Gastroesophageal sphincter (tissue), 4 donors: ENCODE results near the gene CBFA2T2. TPM values are rescaled to one million over a fixed set of nuclear protein-coding genes. Genes with fewer than 3 reads are reported as not detected.

ENCODE experiments used
- ATAC-seq: fragments of 150-250 bp; one replicate; pipeline ENCODE4 v1.9.1; 2016; ENCODE audit warnings: mild to moderate bottlenecking, moderate library complexity
- H3K27ac ChIP-seq, 4 donors: fragments of 200-600 bp; sonication (generic) in 3 of 4; 1 replicate in 3 of 4; 2 replicates in 1 of 4; pipeline ENCODE4 v1.5.1; 2016 to 2019
- H3K27me3 ChIP-seq: fragments of 200-600 bp; sonication (generic); one replicate; pipeline ENCODE4 v1.5.1; 2019
- H3K36me3 ChIP-seq, 2 donors: fragments of 200-600 bp; sonication (generic); one replicate each; pipeline ENCODE4 v1.5.1; 2019; ENCODE audit warnings: control low read depth in 1 of 2
- H3K4me1 ChIP-seq, 3 donors: fragments of 200-600 bp; sonication (generic); 1 replicate in 2 of 3; 2 replicates in 1 of 3; pipeline ENCODE4 v1.5.1; 2016 to 2019; ENCODE audit warnings: control low read depth in 2 of 3
- H3K4me3 ChIP-seq, 2 donors: fragments of 200-600 bp; sonication (generic); one replicate each; pipeline ENCODE4 v1.5.1; 2019; ENCODE audit warnings: mild to moderate bottlenecking in 1 of 2, moderate library complexity in 1 of 2
- H3K9me3 ChIP-seq, 3 donors: fragments of 200-600 bp; sonication (generic); one replicate each; pipeline ENCODE4 v1.5.1; 2017 to 2019; ENCODE audit warnings: control low read depth in 2 of 3
- EP300 ChIP-seq: sonication (generic); formaldehyde crosslinking; IDR thresholded peaks from one replicate; pipeline ENCODE4 v1.6.1; 2017; ENCODE audit warnings: antibody characterized with exemption, mild to moderate bottlenecking
- POLR2A ChIP-seq, 2 donors: fragments of 450-650 bp; IDR thresholded peaks; one replicate each; pipeline ENCODE4 v1.6.1; 2017; ENCODE audit warnings: antibody characterized with exemption in 2 of 2, mild to moderate bottlenecking in 2 of 2, moderate library complexity in 1 of 2
- POLR2AphosphoS5 ChIP-seq: sonication (generic); formaldehyde crosslinking; IDR thresholded peaks from one replicate; pipeline ENCODE4 v1.6.1; 2017; ENCODE audit warnings: antibody characterized with exemption
- WGBS, 2 donors: methylation state at CpG; one replicate each; pipeline ENCODE4 v1.1.5; 2018; ENCODE audit warnings: low coverage in 1 of 2; 5-methylcytosine and 5-hydroxymethylcytosine counted together
- total RNA-seq, 4 donors: library from RNA; depleted of rRNA; stranded (reverse); fragments of >200 nt; gene quantifications; one replicate each; pipeline ENCODE4 v1.1.0, GENCODE V29; 2016
- TF ChIP-seq, protein P1 (sequence below), 4 experiments: fragments of 200-600 bp in 2 of 4; fragments of 450-650 bp in 2 of 4; sonication (generic) in 1 of 4; IDR thresholded peaks; one replicate each; pipeline ENCODE4 v1.5.1; 2017 to 2019; ENCODE audit warnings: antibody characterized with exemption in 4 of 4, mild to moderate bottlenecking in 2 of 4, moderate library complexity in 2 of 4

The CBFA2T2 gene
- total RNA-seq, 4 donors from 2014 or later, result 11.1 to 17.4 (median 14.2) TPM

DNA sequence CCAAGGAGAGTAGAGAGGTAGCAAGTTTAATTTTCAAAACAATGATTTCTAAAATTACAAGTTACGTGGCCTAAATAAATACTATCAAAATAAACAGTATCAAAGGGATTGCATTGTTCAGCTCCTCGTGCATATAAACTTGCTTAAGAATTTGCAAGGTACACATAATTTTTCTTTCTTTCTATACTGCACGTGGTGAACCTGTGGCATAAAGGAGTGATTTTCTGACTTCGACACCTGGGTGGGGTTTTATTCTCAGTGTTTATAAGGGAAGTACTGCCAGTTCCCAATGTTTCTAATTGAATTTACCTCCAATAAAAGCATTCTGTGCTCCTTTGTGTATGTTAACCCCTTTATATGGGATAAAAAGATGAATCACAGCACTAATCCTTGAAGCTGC is 122.1 kb downstream of the CBFA2T2 start:
- H3K9me3 ChIP-seq, result no peaks in the 10 kb centered on the region
- peaks cover 0 to 96% of the 10 kb centered on the region in 2 donors for H3K36me3 ChIP-seq
- H3K4me1 ChIP-seq, result no peaks in the 10 kb centered on the region
- no peaks in the 10 kb centered on the region for H3K27me3 ChIP-seq
- no peak overlapping the region for H3K27ac ChIP-seq
- no peak for ATAC-seq
- WGBS, 2 donors, result 49 to 54% methylated on average over 4 of the region's 4 CpGs
- no peak overlapping the region for H3K4me3 ChIP-seq
- TF ChIP-seq POLR2A (IDR thresholded peaks at IDR 0.05) (no peak), POLR2AphosphoS5 (no peak), EP300 (no peak)
- TF ChIP-seq, protein P1, sequence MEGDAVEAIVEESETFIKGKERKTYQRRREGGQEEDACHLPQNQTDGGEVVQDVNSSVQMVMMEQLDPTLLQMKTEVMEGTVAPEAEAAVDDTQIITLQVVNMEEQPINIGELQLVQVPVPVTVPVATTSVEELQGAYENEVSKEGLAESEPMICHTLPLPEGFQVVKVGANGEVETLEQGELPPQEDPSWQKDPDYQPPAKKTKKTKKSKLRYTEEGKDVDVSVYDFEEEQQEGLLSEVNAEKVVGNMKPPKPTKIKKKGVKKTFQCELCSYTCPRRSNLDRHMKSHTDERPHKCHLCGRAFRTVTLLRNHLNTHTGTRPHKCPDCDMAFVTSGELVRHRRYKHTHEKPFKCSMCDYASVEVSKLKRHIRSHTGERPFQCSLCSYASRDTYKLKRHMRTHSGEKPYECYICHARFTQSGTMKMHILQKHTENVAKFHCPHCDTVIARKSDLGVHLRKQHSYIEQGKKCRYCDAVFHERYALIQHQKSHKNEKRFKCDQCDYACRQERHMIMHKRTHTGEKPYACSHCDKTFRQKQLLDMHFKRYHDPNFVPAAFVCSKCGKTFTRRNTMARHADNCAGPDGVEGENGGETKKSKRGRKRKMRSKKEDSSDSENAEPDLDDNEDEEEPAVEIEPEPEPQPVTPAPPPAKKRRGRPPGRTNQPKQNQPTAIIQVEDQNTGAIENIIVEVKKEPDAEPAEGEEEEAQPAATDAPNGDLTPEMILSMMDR (IDR thresholded peaks at IDR 0.05), result no peak

DNA sequence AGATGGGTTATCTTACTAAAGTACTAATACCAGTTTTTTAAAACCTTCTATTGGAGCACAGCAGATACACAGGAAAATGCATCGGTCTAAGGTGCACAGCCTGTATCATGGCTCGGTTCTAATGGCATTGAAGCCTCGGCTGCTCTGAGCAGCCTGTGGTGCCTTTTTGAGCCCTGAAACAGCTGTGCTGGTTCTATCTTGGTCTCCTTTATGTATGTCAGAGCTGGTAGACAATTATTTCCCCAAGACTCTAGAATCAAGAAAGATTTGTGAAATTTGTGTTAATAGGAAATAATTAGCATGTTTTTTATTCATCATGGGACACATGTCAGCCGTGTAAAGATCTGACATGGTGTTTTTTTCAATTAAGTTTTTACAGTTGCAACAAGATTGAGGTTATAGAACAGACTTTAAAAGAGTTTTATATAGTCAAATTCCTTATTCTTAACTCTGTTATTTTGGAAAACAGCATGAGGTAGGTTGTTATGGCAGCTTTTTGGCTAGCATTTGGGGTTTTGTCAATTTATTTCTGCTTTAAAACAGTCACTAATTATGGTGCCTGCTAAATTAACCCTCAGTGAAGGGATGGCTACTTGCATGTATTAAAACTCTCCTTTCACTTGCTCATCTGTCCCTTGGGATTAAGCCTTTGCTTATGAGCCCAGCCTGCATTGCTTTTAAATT is 132.0 kb downstream of the CBFA2T2 start:
- no peak for ATAC-seq
- Histone ChIP-seq H3K27ac (no peak overlapping the region), H3K9me3 (no peaks in the 10 kb centered on the region), H3K4me1 (no peaks in the 10 kb centered on the region), H3K4me3 (no peak overlapping the region), H3K36me3 (peaks cover 0 to 61% of the 10 kb centered on the region in 2 donors), H3K27me3 (no peaks in the 10 kb centered on the region)
- WGBS, 2 donors, result 72 to 95% methylated on average over 4 of the region's 4 CpGs
- TF ChIP-seq POLR2AphosphoS5 (no peak), POLR2A (IDR thresholded peaks at IDR 0.05) (no peak), EP300 (no peak)
- TF ChIP-seq, protein P1 (IDR thresholded peaks at IDR 0.05), result no peak

DNA sequence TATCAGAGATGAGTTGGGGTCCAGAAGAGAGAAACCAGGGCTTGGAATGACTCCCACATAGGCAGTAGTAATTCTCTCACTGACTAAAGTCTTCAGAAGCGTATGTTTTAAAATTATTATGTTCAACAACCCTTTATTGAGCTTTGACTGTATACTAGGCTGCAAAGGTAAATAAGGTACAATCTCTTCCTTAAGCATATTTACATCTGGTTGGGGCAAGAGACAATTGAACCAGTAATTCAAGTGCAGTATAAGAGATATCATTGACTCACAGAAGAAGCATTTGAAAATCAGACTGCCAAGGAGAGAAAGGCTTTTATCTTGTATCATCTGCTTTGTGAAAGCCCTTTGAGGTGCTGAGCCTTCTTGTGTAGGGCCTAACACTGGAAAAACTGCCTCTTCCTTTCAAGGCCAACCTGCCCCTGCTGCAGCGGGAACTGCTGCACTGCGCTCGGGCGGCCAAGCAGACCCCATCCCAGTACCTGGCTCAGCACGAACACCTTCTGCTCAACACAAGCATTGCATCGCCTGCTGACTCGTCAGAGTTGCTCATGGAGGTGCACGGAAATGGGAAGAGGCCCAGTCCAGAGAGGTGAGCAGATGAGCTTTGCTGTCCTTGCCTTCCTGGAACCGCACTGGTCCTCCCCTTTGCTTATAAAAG is 132.9 kb downstream of the CBFA2T2 start:
- H3K4me3 ChIP-seq, result no peak overlapping the region
- H3K27me3 ChIP-seq, result no peaks in the 10 kb centered on the region
- no peak for ATAC-seq
- H3K36me3 ChIP-seq, result peaks cover 0 to 65% of the 10 kb centered on the region in 2 donors
- TF ChIP-seq, protein P1 (IDR thresholded peaks at IDR 0.05), result no peak
- TF ChIP-seq POLR2AphosphoS5, result no peak
- TF ChIP-seq EP300, result no peak
- no peak for TF ChIP-seq POLR2A (IDR thresholded peaks at IDR 0.05)
- H3K9me3 ChIP-seq, result no peaks in the 10 kb centered on the region
- 82 to 92% methylated on average over 1 to 2 of the region's 10 CpGs for WGBS, 2 donors
- H3K4me1 ChIP-seq, result no peaks in the 10 kb centered on the region
- no peak overlapping the region for H3K27ac ChIP-seq

DNA sequence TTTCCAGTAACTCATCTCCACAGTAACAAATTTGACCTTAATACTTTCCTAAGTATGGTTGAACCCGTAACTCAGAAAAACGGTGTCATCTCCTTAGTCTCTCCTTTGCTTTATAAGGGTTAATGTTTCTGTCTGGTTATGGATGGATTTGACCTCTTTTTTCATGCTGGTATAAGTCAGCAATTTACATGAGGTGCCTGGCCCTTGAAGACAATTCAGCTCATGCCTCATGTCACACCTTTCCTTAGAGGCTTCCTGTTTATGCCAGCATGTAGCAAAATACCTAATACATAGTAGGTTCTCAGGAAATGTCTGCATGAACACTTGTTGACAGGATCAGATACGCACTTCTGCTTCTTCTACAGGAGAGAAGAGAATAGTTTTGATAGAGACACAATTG is 134.5 kb downstream of the CBFA2T2 start:
- TF ChIP-seq, protein P1 (IDR thresholded peaks at IDR 0.05), result no peak
- TF ChIP-seq EP300, result no peak
- TF ChIP-seq POLR2A (IDR thresholded peaks at IDR 0.05), result no peak
- no peak for TF ChIP-seq POLR2AphosphoS5
- Histone ChIP-seq H3K27me3 (no peaks in the 10 kb centered on the region), H3K4me3 (no peak overlapping the region), H3K27ac (no peak overlapping the region), H3K4me1 (no peaks in the 10 kb centered on the region), H3K9me3 (no peaks in the 10 kb centered on the region), H3K36me3 (peaks cover 0 to 80% of the 10 kb centered on the region in 2 donors)
- WGBS, 2 donors, result 82 to 94% methylated on average over 2 to 3 of the region's 3 CpGs
- ATAC-seq, result no peak

DNA sequence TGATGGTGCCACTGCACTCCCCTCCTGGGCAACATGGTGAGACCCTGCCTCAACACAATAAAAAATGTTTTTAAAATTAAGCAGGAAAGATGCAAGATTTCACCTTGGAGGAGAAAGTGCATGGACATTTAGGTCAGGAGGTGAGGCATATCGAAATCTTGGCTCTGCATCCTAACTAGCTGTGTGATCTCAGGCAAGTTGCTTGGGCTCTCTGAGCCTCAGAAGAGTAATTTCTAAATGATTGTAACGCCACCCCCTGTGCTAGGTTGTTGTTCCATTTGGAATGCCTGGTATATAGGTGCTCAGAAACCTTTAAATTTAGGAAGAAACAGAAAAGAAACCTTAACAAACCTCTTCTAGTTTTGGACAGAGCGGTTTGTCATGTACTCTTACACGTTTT is 136.3 kb downstream of the CBFA2T2 start:
- Histone ChIP-seq H3K9me3 (no peaks in the 10 kb centered on the region), H3K4me1 (no peaks in the 10 kb centered on the region), H3K36me3 (peaks cover 0 to 84% of the 10 kb centered on the region in 2 donors), H3K4me3 (no peak overlapping the region), H3K27me3 (no peaks in the 10 kb centered on the region), H3K27ac (no peak overlapping the region)
- TF ChIP-seq POLR2A (IDR thresholded peaks at IDR 0.05) (no peak), POLR2AphosphoS5 (no peak), EP300 (no peak)
- TF ChIP-seq, protein P1 (IDR thresholded peaks at IDR 0.05), result no peak
- no peak for ATAC-seq
- WGBS, 2 donors, result 86 to 92% methylated on average over 4 of the region's 4 CpGs
